Kidney epithelial cell (primary cell): ENCODE data around the gene LRRC43. TPM values are rescaled to one million over a fixed set of nuclear protein-coding genes. Genes with fewer than 3 reads are reported as not detected.
A peak's percentile ranks its signal among the peaks of the same experiment; 100 is the strongest.

Experiments used
- DNase-seq: peaks from one replicate; pipeline ENCODE4 v3.0.0-alpha.2; 2010; ENCODE audit warnings: low read depth
- H3K27me3 ChIP-seq: 2 replicates; pipeline ENCODE4 v1.6.0; 2011; ENCODE audit warnings: low read length; ENCODE audit not compliant: control insufficient read depth, insufficient read depth
- H3K36me3 ChIP-seq: 2 replicates; pipeline ENCODE4 v1.5.1; 2011; ENCODE audit warnings: low read length; ENCODE audit not compliant: control insufficient read depth, insufficient read depth
- H3K4me3 ChIP-seq: 2 replicates; pipeline ENCODE4 v1.5.1; 2011; ENCODE audit warnings: low read depth, mild to moderate bottlenecking, control low read depth, low read length
- total RNA-seq: library from RNA; depleted of rRNA; stranded (reverse); fragments of >200 nt; gene quantifications from 2 replicates; pipeline ENCODE4 v1.2.3, GENCODE V29; 2015
- TF ChIP-seq, protein P1 (sequence below): IDR thresholded peaks from 2 replicates; pipeline ENCODE4 v1.5.1; 2011; ENCODE audit warnings: mild to moderate bottlenecking, moderate library complexity, low read length, control low read depth, inconsistent platforms; ENCODE audit not compliant: insufficient read depth, poor library complexity, severe bottlenecking

Gene LRRC43, protein sequence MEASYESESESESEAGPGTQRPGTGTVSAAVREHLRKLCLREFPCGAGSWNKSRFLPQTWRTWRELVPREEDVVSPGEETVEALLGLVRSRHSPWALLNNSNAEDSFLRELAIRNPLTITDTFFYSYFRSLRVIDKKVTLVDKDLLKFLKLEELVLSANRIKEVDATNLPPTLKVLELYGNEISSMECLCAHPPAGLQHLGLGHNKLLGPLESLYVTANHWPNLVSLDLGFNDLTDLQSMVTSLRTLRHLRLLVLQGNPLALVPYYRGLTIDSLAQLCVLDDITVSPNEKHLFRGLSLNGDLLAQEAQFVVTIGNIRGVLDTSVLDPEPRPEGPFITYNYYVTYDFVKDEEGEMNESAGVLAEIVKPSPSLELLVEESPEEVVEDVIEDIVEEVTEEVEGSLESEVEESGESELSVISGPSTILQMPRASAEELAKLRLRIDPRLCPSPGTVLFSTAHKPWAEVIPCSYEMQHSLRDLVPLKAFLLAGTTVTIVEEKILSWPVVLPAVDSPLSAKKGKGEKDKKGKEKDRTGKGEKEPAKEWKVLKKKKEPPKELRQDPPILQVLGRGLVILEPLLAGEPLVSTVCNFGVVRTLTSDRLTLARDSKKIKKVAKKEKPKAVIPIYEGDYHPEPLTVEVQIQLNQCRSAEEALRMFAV
- 0.75 and 2.5 TPM in 2 replicates for total RNA-seq

DNA sequence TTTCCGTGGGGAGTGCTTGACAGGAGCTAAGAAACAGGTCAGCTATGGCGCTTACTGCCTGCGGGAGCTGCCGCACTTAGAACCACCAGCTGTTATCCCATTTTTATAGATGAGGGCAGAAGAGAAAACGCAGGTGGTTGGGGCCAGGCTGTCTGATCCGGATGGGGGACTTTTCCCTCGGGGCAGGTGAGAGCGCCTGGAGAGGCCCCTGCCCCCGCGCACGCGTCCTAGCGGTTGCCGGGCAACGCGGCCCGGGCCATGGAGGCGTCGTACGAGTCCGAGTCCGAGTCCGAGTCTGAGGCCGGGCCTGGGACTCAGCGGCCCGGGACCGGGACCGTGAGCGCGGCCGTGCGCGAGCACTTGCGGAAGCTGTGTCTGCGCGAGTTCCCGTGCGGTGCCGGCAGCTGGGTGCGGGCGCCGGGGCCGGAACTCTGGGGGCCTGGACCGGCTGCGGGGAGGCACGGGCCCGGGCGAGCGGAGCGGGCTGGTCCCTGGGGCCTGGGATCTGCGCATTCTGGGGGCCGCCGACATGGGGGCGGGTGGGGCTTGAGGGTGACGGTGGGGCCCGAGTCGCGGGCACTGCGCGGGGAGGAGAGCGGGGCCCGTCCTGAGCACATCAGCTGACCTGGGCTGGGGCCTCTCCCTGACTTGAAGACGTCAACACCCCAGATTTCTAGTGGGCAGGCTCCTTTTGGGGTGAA, at the start of gene LRRC43:
TSS of gene LRRC43 (plus strand) at position 237 of the 701 bp plus-strand sequence. CDS start at position 259, 22 bp downstream.
- DNase-seq: no peak
- TF ChIP-seq, protein P1, sequence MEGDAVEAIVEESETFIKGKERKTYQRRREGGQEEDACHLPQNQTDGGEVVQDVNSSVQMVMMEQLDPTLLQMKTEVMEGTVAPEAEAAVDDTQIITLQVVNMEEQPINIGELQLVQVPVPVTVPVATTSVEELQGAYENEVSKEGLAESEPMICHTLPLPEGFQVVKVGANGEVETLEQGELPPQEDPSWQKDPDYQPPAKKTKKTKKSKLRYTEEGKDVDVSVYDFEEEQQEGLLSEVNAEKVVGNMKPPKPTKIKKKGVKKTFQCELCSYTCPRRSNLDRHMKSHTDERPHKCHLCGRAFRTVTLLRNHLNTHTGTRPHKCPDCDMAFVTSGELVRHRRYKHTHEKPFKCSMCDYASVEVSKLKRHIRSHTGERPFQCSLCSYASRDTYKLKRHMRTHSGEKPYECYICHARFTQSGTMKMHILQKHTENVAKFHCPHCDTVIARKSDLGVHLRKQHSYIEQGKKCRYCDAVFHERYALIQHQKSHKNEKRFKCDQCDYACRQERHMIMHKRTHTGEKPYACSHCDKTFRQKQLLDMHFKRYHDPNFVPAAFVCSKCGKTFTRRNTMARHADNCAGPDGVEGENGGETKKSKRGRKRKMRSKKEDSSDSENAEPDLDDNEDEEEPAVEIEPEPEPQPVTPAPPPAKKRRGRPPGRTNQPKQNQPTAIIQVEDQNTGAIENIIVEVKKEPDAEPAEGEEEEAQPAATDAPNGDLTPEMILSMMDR: no peak
- Histone ChIP-seq H3K4me3 (peak within 1 kb of the TSS; percentile 43), H3K27me3 (no peaks in the 10 kb centered on the region), H3K36me3 (no peaks in the 10 kb centered on the region)

- peaks cover 12% of the 10 kb centered on the region for H3K36me3 ChIP-seq
- no peak overlapping the region for H3K4me3 ChIP-seq
- DNase-seq: no peak
- TF ChIP-seq, protein P1: no peak
- no peaks in the 10 kb centered on the region for H3K27me3 ChIP-seq
These were observed 49.6 kb upstream of the LRRC43 start for GRCh38 chr12:122133192-122133950.

DNA sequence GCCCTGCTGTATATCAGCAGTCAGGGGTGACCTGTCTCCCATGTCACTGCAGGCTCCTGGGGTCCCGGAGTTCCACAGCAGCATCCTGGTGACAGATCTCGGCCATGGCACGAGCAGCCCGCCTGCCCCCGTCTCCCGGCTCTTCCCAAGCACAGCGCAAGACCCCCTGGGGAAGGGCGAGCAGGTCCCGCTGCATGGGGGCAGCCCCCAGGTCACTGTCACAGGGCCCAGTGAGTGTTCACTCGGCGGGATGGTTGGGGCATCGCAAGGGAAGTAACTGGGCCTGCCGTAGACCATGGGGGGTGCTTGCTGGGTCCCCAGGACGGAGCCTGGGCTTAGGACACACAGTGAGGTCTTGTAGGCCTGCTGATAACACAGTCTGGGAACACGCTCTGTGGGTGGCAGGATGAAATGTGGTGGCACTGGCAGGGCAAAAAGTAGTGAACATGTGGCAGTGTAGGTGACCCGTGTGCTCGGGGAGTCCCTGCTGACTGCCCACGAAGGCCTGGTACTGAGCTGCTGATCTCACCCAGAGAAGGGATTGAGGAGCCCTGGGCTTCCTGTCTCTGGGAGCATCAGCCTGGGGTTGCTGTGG, 47.4 kb upstream of the LRRC43 start:
- TF ChIP-seq, protein P1: no peak

GRCh38 chr12:122137229-122137628, 45.7 kb upstream of the LRRC43 start:
- H3K27me3 ChIP-seq: no peaks in the 10 kb centered on the region
- H3K4me3 ChIP-seq: no peak overlapping the region
- TF ChIP-seq, protein P1: peak; percentile 31
- no peak for DNase-seq
- H3K36me3 ChIP-seq: peaks cover 10% of the 10 kb centered on the region

More for the DNA sequence above, 47.4 kb upstream of the LRRC43 start:
- no peaks in the 10 kb centered on the region for H3K27me3 ChIP-seq
- no peak for DNase-seq
- no peak overlapping the region for H3K4me3 ChIP-seq
- peaks cover 6% of the 10 kb centered on the region for H3K36me3 ChIP-seq

GRCh38 chr12:122137681-122138080, 45.2 kb upstream of the LRRC43 start:
- TF ChIP-seq, protein P1: no peak
- Histone ChIP-seq H3K4me3 (no peak overlapping the region), H3K36me3 (peaks cover 11% of the 10 kb centered on the region), H3K27me3 (no peaks in the 10 kb centered on the region)
- DNase-seq: no peak
